ENCODE results near the gene MCUR1.
"Not testable (repeated sequence)": the region's sequence is repeated elsewhere in the genome, so short reads cannot be mapped to it uniquely, and the experiment has no call there.

The MCUR1 gene, protein sequence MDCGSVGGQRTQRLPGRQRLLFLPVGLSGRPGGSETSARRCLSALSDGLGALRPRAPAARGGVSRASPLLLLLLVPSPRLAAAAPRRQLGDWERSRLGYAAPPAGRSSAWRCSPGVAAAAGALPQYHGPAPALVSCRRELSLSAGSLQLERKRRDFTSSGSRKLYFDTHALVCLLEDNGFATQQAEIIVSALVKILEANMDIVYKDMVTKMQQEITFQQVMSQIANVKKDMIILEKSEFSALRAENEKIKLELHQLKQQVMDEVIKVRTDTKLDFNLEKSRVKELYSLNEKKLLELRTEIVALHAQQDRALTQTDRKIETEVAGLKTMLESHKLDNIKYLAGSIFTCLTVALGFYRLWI

DNA sequence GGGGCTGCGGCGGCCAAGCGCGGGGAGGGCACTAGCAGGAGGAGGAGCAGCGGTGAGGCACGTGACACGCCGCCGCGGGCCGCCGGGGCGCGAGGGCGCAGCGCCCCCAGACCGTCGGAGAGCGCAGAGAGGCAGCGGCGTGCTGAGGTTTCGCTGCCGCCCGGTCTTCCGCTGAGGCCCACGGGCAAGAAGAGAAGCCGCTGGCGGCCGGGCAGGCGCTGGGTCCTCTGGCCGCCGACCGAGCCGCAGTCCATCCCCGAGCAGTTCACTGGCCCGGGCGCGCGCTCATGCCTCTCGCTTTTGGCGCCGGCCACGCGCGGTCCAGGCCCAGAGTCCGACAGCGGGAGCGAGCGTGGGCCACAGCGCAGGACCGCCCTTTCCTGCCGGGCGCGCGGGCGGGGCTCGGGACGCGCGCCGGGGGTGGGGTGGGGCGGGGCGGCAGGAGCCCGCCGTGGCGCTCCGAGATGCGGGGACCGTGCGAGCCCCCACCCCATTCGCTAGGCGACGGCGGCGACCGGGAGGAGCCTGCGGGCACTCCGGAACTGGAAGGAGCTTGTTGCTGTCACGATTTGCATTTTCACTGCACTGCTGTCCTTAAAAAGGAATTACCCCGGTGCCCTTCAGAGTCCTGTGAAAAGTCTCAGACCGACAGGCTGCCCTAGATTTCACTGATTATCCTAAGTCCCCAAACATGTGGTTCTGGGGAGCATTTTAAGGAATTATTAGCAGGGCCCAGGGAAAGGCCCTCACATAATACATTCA, at the start of gene MCUR1:
Gene MCUR1 (minus strand): TSS at position 382 of the 762 bp plus-strand sequence. CDS start 128 bp downstream, at position 254.
- DNase-seq: peak; percentile 83

- DNase-seq: no peak
These were observed 49.4 kb upstream of the MCUR1 start for GRCh38 chr6:13863699-13864155.

- DNase-seq: not testable (repeated sequence)
These were observed 46.3 kb upstream of the MCUR1 start for GRCh38 chr6:13860556-13861185.

DNA sequence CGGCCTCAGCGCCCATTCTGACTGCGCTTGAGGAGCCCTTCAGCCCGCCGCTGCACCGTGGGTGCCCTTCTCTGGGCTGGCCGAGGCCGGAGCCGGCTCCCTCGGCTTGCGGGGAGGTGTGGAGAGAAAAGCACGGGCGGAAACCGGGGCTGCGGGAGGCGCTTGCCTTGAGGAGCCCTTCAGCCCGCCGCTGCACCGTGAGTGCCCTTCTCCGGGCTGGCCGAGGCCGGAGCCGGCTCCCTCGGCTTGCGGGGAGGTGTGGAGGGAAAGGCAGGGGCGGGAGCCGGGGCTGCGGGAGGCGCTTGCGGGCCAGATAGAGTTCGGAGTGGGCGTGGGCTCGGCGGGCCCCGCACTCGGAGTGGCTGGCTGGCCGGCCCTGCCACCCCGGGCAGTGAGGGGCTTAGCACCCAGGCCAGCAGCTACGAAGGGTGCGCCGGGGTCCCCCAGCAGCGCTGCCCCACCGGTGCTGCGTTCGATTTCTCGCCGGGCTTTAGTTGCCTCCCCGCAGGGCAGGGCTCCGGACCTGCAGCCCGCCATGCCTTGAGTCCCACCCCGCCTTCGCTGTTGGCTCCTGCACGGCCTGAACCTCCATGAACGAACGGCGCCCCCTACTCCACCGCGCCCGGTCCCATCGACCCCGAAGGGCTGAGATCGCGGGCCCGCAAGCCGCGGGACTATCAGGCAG, 45.7 kb upstream of the MCUR1 start:
- DNase-seq: no peak

DNA sequence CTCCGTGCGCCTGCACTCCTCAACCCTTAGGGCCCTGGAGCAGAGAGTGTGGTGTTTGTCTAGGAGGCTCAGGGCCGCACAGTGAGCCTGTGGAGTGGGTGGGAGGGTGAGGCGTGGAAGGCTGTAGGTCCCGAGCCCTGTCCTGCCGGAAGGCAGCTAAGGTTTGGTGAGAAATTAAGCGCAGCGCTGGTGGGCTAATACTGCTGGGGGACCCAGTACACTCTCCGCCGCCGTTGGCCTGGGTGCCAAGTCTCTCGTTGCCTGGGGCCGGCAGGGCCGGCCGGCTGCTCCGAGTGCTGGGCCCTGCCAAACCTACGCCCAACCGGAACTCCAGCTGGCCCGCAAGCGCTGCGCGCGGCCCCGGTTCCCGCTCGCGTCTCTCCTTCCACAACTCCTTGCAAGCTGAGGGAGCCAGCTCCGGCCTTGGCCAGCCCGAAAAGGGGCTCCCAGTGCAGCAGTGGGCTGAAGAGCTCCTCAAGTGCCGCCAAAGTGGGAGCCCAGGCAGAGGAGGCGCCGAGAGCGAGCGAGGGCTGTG, 40.4 kb upstream of the MCUR1 start:
- DNase-seq: no peak

DNA sequence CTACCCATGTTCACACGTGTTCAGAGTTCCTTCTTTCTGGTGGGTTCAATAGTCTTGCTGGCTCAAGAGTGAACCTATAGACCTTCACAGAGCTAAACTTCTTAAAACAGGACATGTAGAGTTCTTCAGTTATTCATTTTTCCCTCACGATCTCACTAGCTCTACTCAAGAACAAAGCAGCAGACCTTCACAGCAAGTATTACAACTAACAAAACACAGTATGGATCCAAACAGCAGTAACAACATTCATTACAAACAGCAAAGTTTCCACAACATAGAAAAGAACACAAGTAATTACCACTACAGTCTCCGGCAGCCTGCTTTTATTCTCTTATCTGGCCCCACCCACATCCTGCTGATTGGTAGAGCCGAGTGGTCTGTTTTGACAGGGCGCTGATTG, 39.5 kb upstream of the MCUR1 start:
- no peak for DNase-seq

DNA sequence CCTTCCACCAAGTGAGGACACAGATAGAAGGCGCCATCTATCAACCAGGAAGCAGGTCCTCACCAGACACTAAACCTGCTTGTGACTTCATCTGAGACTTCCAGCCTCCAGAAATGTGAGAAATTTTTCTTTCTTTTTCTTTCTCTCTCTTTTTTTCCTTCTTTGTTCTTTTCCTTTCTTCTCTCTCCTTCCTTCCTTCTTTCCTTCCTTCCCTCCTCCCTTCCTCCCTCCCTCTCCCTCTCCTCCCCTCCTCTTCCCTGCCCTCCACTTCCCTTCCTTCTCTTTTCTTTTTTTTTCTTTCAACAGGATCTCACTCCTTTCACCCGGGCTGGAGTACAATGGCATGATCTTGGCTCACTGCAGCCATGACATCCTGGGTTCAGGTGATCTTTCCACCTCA, 37.4 kb upstream of the MCUR1 start:
- DNase-seq: no peak

- no peak for DNase-seq
These were observed 37.0 kb upstream of the MCUR1 start for GRCh38 chr6:13851330-13851729.

DNA sequence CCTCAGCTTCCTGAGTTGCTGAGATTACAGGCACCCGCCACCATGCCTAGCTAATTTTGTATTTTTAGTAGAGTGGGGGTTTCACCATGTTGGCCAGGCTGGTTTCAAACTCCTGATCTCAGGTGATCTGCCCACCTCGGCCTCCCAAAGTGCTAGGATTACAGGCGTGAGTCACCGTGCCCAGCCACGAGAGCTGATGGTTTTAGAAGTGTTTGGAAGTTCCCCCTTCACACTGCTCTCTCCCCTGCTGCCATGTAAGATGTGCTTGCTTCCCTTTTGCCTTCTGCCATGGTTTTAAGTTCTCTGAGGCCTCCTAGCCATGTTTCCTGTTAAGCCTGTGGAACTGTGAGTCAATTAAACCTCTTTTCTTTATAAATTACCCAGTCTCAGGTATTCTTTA, 36.3 kb upstream of the MCUR1 start:
- DNase-seq: not testable (repeated sequence)

GRCh38 chr6:13848522-13849150, 34.3 kb upstream of the MCUR1 start:
- DNase-seq: no peak

GRCh38 chr6:13847326-13848050, 33.1 kb upstream of the MCUR1 start:
- DNase-seq: no peak

DNA sequence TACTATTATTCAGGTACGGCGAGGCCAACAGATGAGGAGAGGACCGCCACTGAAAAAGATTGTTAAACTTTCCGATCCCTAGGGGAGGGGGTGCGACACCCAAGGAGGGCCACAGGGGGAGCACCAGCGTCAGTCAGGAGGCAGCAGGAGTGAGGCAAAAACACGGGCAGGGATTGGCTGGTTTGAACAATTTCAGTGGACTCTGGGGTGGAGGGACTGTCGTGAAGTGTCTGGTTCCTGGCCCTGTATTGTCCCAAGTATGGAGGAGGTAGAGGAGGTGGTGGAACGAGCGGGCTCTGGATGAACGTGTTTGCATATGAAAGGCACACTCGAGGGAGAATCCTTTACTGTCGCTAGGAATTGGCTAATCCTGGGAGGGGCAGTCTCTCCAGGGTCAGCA, 32.5 kb upstream of the MCUR1 start:
- DNase-seq: no peak

- no peak for DNase-seq
These were observed 27.6 kb upstream of the MCUR1 start for GRCh38 chr6:13841936-13842335.

GRCh38 chr6:13838616-13839015, 24.3 kb upstream of the MCUR1 start:
- no peak for DNase-seq

- DNase-seq: no peak
These were observed 21.8 kb upstream of the MCUR1 start for GRCh38 chr6:13836170-13836569.

DNA sequence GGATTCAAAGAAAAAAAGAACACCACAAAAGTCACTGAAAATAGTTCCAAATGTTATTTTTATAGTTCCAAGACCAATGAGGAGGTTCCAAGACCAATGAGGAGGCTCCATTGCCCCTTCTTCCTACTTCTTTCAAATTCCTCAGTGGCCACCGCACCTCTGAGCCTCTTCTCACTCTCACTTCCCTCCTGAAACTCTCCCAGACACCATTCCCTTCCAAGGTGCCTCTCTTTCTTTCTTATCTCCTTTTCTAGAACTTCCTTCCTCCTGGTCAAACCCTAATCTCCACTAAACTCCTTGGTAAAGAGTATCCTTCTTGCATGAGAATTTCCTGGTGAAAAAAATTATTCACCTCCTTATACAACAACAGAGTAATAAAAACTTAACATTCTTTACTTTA, 20.4 kb upstream of the MCUR1 start:
- no peak for DNase-seq

DNA sequence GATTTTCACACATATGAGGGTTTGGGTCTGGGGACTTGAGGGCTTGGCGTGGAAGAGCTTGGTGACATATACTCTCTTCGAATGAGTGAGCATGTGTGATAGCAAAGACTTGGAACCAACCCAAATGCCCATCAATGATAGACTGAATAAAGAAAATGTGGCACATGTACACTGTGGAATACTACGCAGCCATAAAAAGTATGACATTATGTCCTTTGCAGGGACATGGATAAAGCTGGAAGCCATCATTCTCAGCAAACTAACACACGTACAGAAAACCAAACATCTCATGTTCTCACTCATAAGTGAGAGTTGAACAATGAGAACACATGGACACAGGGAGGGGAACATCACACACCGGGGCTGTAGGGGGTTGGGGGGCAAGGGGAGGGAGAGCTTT, 19.7 kb upstream of the MCUR1 start:
- DNase-seq: not testable (repeated sequence)

DNA sequence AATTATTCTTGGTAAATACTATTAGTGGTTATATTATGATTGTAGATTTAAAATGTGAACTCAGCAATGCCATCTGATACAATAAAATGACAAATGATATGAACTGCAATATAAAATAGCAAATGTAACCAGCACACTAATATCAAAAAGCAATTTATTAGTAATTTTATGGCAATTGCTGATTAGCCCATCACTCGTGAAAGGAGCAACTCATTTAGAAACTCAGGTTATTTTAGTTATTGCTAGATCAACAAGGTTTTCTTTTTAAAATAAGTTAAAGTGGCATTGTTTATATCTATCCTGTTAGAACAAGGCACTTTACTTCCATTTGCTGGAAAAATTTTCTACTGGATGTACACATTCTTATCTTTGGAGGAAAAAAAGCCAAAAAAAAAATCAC, 18.4 kb upstream of the MCUR1 start:
- no peak for DNase-seq

DNA sequence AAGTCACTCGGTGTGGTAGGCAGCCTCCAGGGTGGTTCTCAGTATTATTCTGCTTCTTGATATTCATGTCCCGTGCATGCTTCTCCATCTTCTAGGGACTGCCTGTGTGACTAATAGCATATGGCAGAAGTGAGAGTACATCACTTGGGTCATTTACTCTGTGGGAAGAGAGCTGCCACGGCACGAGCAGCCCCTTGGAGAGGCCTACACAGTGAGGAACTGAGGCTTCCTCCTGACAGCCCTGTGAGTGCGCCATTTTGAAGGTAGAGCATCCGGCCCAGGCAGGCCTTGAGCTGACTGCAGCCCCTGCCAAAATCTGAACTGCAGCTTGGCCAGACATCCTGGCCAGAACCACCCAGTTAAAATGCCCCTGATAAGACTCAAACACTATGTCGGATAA, 17.3 kb upstream of the MCUR1 start:
- no peak for DNase-seq

DNA sequence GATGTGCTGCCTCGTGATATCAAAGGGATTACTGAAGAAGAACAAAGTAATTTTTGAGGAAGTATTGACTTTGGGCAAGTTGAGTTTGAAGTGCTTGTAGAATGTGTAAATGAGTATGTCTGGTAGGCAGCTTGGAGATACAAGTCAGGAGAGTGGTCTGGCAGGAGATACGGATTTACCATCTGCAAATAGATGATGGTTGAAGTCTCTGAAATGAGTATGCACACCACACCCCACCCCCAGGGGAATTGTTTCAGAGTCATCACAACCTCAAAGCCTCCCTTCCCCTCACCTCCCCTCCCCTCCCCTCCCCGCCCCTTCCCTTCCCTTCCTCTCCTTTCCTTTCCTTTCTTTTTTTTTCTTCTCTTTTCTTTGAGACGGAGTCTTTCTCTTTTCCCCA, 16.4 kb upstream of the MCUR1 start:
- no peak for DNase-seq

DNA sequence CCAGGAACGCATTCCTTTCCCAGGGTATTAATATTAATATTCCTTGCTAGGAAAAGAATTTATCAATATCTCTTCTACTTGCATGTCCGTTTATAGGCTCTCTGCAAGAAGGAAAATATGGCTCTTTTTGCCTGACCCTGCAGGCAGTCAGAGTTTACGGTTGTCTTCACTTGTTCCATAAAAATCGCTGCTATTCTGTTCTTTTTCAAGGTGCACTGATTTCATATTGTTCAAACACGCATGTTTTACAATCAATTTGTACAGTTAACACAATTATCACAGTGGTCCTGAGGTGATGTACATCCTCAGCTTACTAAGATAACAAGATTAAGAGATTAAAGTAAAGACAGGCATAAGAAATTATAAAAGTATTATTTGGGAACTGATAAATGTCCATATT, 15.1 kb upstream of the MCUR1 start:
- DNase-seq: not testable (repeated sequence)
